ENCODE data around the gene TBC1D14.
"Not testable (repeated sequence)": the region's sequence is repeated elsewhere in the genome, so short reads cannot be mapped to it uniquely, and the experiment has no call there.

The TBC1D14 gene

DNA sequence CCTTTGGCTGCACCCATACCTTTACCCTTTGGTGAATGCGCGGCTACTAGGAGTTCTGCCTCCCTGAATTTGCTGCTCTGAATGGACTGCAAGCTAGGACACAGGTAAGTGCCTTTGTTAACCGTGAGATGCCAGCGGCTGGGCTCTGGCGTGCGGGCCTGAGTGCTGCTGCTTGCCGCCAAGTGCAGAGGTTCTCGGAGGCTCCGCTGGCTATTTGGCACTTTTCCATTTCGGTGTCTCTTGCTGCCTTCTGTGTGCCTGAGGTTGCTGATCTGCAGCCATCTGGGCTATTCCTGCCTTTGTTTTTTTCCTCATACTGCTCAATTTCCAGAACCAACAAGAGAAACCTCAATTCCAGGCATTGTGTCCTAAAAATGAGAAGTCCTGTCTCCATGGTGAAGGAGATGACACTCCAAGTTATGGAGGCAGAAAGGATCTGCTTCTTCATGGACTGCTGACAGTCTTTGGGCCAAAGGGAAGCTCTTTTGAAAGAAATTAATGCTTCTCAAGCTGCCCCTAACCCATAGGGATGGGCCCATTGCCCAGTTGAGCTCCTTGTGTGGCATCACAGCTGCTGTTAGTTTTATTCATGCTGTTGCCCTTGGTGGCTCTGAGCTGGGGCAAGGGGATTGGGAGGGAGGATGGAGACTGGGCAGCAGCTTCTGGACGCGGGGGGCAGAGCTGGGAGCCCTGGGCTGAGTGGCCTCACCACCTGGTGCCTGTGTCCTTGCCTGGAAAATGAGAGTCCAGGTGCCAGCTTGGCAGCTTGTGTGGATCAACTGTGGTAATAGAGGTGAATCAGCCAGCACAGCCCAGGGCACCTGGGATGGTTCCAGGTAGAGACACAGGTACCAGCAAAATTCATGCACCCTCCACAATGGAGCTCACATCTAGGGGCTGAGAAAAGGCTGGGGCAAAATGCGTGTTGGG lies 3.8 kb upstream of the TBC1D14 start:
- Histone ChIP-seq H3K4me1 (ENCODE audit: control insufficient read depth, insufficient read depth, low read length) (peaks cover 3% of the 10 kb centered on the region), H3K4me3 (ENCODE audit: low read depth, low read length) (no peak overlapping the region), H3K36me3 (ENCODE audit: control insufficient read depth, insufficient read depth, low read length) (no peaks in the 10 kb centered on the region), H3K9ac (ENCODE audit: low read depth, low read length) (no peak overlapping the region), H3K27me3 (ENCODE audit: control insufficient read depth, insufficient read depth, low read length) (peaks cover 10% of the 10 kb centered on the region), H3K9me3 (ENCODE audit: control insufficient read depth, insufficient read depth, low read length) (no peaks in the 10 kb centered on the region)

DNA sequence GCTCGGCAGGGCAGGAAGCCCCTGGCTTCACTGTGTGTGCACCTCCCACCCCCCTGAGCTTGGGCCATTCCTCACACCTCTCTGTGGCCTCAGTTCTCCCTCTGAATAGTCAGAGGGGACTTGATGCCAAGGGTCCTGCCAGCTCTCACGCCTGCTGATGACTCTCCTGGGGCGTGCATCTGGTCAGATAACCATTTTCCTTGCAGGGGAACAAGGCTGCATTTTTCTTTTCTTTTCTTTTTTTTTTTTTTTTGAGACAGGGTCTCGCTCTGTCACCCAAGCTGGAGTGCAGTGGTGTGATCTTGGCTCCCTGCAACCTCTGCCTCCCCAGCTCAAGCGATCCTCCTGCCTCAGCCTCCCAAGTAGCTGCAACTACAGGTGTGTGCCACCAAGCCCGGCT lies 3.1 kb upstream of the TBC1D14 start:
- H3K4me1 ChIP-seq (ENCODE audit: control insufficient read depth, insufficient read depth, low read length); H3K4me3 ChIP-seq (ENCODE audit: low read depth, low read length); H3K9ac ChIP-seq (ENCODE audit: low read depth, low read length); H3K9me3 ChIP-seq (ENCODE audit: control insufficient read depth, insufficient read depth, low read length); H3K36me3 ChIP-seq (ENCODE audit: control insufficient read depth, insufficient read depth, low read length): not testable (repeated sequence)
- H3K27me3 ChIP-seq (ENCODE audit: control insufficient read depth, insufficient read depth, low read length) = peaks cover 13% of the 10 kb centered on the region

DNA sequence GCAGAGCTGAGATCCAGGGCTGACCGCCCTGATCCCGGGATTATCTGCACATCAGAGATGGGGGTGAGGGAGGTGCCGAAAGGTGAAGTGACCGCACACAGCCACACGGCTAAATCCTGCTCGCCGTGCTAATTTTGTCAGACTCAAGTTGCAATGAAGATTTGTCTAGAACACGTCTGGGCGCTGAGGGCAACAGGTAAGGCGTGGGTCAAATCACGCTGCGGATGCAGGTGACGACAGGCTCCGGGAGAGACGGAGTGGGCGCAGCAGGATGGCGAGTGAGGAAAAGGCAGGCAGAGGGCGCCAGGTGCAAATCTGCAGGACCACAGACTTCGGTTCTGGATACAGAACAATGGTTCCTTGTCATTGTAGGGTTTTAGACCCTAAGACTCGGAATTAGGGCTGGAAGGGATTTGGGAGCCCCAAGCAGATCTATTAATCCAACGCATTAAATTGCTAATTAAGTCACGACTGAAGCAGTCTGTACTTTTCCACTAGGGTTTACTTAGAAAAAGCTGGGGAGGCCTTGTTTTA lies 1.9 kb upstream of the TBC1D14 start:
- peaks cover 10% of the 10 kb centered on the region for H3K4me1 ChIP-seq (ENCODE audit: control insufficient read depth, insufficient read depth, low read length)

DNA sequence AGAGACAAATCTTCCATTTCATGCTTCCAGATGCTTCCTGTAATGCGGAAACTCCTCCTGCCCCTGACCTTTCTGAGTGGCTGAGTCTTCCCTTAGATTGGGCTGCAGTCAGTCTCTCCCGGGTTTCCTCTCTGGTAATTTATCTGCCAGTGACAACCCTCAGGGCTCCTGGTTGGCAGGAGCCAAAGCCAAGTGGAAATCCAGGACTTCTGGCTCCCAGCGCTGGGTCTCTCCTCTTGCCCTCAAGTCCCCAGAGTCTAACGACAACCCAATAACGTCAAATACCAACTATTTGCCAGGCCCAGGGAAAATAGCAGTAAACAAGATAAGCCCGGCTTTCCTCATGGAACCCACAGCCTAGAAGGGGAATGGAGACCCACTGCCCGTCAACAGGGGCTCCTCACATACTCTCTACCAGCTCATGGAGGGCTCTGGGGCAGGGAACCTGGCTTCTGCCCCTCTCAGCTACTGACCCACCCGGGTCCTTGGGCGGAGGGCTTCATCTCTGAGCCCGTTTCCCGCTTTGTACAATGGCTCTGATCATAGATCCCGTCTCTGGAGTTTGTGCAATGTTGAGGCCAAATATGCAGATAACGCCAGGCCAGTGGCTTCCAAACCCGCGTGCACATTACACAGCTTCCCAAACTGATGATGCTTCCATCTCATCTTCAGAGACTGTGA lies 1.1 kb upstream of the TBC1D14 start:
- H3K9ac ChIP-seq (ENCODE audit: low read depth, low read length) = no peak overlapping the region
- H3K4me1 ChIP-seq (ENCODE audit: control insufficient read depth, insufficient read depth, low read length) = peaks cover 10% of the 10 kb centered on the region
- no peaks in the 10 kb centered on the region for H3K9me3 ChIP-seq (ENCODE audit: control insufficient read depth, insufficient read depth, low read length)
- no peaks in the 10 kb centered on the region for H3K36me3 ChIP-seq (ENCODE audit: control insufficient read depth, insufficient read depth, low read length)
- H3K4me3 ChIP-seq (ENCODE audit: low read depth, low read length) = peak overlapping the region; percentile 69
- peaks cover 13% of the 10 kb centered on the region for H3K27me3 ChIP-seq (ENCODE audit: control insufficient read depth, insufficient read depth, low read length)

More for the DNA sequence above, 1.9 kb upstream of the TBC1D14 start:
- Histone ChIP-seq H3K36me3 (ENCODE audit: control insufficient read depth, insufficient read depth, low read length) (no peaks in the 10 kb centered on the region), H3K9me3 (ENCODE audit: control insufficient read depth, insufficient read depth, low read length) (no peaks in the 10 kb centered on the region), H3K27me3 (ENCODE audit: control insufficient read depth, insufficient read depth, low read length) (peaks cover 13% of the 10 kb centered on the region), H3K4me3 (ENCODE audit: low read depth, low read length) (peak overlapping the region; percentile 47), H3K9ac (ENCODE audit: low read depth, low read length) (no peak overlapping the region)

DNA sequence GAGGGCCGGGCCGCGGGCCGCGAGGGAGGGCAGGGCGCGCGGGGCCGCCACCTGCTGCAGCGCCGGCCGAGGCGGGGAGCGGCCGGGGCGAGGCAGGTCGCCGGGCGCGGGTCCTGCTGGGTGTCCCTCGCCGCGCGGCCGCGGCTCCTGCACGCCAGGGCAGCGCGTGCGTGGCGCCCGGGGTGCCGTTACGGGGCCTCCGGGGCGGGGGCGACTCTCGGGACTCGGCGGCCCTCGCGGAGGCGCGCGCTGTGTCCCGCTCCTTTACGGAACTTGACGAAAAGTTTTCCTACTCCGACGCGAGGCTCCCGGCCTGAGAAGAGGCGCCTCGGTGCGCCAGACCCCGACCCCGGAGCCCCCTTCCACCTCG lies 329 bp downstream of the TBC1D14 start:
- peaks cover 10% of the 10 kb centered on the region for H3K4me1 ChIP-seq (ENCODE audit: control insufficient read depth, insufficient read depth, low read length)

DNA sequence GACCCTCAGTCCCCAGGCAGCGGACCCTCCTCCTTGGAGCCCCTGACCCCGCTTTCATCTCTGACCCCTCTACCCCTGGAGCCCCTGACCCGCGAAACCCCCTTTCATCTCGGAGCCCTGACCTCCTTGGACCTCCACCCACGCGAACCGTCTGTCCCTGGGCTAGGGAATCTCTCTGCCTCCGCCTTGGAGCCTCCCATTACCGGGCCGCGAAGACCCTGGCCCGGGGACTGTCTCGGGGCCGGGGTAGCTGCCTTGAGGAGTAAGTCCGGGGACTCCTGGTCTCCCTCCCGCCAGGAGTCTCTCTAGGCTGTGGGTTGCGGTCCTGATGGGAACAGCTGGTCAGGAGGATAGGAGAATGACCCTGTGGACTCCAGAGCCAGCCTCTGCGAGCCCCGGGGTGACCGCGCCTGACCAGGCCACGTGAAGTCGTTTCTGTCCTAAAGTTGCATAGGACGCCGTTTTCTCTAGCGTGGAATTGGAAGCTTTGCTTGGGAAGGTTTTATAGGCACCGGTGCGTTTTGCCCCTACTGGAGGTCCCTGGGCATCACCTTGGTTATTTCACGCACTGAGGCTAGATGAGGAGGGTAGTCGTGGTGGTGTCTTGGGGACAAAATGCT lies 824 bp downstream of the TBC1D14 start:
- Histone ChIP-seq H3K4me1 (ENCODE audit: control insufficient read depth, insufficient read depth, low read length) (peaks cover 10% of the 10 kb centered on the region), H3K4me3 (ENCODE audit: low read depth, low read length) (peak overlapping the region; percentile 69), H3K27me3 (ENCODE audit: control insufficient read depth, insufficient read depth, low read length) (peaks cover 13% of the 10 kb centered on the region), H3K9ac (ENCODE audit: low read depth, low read length) (peak overlapping the region; percentile 47), H3K9me3 (ENCODE audit: control insufficient read depth, insufficient read depth, low read length) (no peaks in the 10 kb centered on the region), H3K36me3 (ENCODE audit: control insufficient read depth, insufficient read depth, low read length) (no peaks in the 10 kb centered on the region)

More for the DNA sequence above, 329 bp downstream of the TBC1D14 start:
- Histone ChIP-seq H3K36me3 (ENCODE audit: control insufficient read depth, insufficient read depth, low read length) (no peaks in the 10 kb centered on the region), H3K9ac (ENCODE audit: low read depth, low read length) (peak overlapping the region; percentile 47), H3K9me3 (ENCODE audit: control insufficient read depth, insufficient read depth, low read length) (no peaks in the 10 kb centered on the region), H3K4me3 (ENCODE audit: low read depth, low read length) (peak overlapping the region; percentile 69), H3K27me3 (ENCODE audit: control insufficient read depth, insufficient read depth, low read length) (peaks cover 13% of the 10 kb centered on the region)

DNA sequence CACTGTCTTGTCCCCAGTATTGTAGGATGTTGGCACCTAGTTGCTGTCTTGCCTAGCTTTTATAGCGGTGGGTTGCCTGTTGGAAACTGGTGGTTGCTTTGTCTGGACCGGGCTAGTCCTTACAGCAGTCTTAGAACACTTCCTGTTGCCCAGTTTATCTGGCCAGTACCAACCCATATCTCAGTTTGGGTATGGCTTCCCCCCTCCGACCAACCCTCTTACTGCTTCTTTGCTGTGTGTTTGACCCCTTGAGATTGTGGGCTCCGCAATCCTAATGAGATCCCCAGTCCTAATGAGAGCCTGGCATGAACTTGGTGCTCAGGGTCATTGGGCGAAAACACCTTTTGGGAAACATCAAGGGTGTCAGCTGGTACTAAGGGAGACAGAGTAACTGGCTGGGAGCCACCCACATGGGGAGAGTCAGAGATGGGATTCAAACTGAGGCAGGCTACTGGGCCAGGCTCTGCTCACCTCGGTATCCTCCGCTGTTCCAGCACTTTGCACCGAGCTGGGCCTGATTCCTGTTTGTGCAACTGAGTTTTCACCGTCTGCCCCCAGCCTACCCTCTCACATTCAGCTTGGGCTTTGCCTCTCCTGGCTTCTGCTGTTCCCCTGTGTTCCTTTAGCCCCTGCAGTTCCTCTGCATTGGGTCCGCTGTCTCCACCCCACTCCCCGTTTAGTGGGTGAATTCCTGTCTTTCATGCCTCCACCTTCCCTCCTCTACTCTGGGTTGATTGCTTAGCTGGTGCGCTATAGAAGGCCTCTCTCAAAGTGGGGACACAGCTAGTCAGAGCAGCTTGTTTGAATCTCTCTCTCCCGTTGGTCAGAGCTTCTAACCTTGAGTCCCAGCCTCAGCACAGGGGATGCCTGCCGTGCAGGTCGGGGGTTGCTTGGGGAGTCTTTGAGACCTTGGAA lies 1.6 kb downstream of the TBC1D14 start:
- peaks cover 13% of the 10 kb centered on the region for H3K27me3 ChIP-seq (ENCODE audit: control insufficient read depth, insufficient read depth, low read length)
- H3K9ac ChIP-seq (ENCODE audit: low read depth, low read length) = no peak overlapping the region
- H3K4me3 ChIP-seq (ENCODE audit: low read depth, low read length) = peak overlapping the region; percentile 69
- H3K9me3 ChIP-seq (ENCODE audit: control insufficient read depth, insufficient read depth, low read length) = no peaks in the 10 kb centered on the region
- H3K36me3 ChIP-seq (ENCODE audit: control insufficient read depth, insufficient read depth, low read length) = no peaks in the 10 kb centered on the region
- peaks cover 10% of the 10 kb centered on the region for H3K4me1 ChIP-seq (ENCODE audit: control insufficient read depth, insufficient read depth, low read length)

- Histone ChIP-seq H3K4me1 (ENCODE audit: control insufficient read depth, insufficient read depth, low read length) (peaks cover 14% of the 10 kb centered on the region), H3K27me3 (ENCODE audit: control insufficient read depth, insufficient read depth, low read length) (peaks cover 13% of the 10 kb centered on the region)
- not testable (repeated sequence) for H3K9me3 ChIP-seq (ENCODE audit: control insufficient read depth, insufficient read depth, low read length); H3K36me3 ChIP-seq (ENCODE audit: control insufficient read depth, insufficient read depth, low read length); H3K9ac ChIP-seq (ENCODE audit: low read depth, low read length); H3K4me3 ChIP-seq (ENCODE audit: low read depth, low read length)
Measured at GRCh38 chr4:6911917-6912316, 2.3 kb downstream of the TBC1D14 start.

DNA sequence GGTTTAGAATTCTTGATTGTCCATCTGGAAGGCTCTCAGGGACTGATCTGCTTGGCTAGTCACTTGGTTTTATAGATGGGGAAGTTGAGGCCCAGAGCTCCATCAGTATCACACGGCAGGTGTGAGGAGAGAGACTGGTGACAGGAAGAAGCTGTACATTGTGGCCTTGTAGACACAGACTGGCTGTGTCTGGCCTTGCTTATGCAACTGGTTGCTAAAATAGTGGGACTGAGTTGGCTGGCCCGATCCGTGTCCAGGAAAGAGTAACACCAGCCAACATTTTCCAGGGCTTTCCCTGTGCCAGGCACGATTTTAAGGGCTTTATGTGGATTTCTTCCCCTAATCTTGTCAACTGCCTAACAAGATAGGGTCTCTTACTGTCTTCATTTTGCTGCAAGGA lies 2.8 kb downstream of the TBC1D14 start:
- no peaks in the 10 kb centered on the region for H3K36me3 ChIP-seq (ENCODE audit: control insufficient read depth, insufficient read depth, low read length)
- H3K4me3 ChIP-seq (ENCODE audit: low read depth, low read length) = no peak overlapping the region
- H3K4me1 ChIP-seq (ENCODE audit: control insufficient read depth, insufficient read depth, low read length) = peaks cover 19% of the 10 kb centered on the region
- H3K9me3 ChIP-seq (ENCODE audit: control insufficient read depth, insufficient read depth, low read length) = no peaks in the 10 kb centered on the region
- H3K9ac ChIP-seq (ENCODE audit: low read depth, low read length) = no peak overlapping the region
- peaks cover 10% of the 10 kb centered on the region for H3K27me3 ChIP-seq (ENCODE audit: control insufficient read depth, insufficient read depth, low read length)

GRCh38 chr4:6913350-6913905 lies 3.8 kb downstream of the TBC1D14 start:
- Histone ChIP-seq H3K9ac (ENCODE audit: low read depth, low read length) (no peak overlapping the region), H3K27me3 (ENCODE audit: control insufficient read depth, insufficient read depth, low read length) (peaks cover 7% of the 10 kb centered on the region), H3K9me3 (ENCODE audit: control insufficient read depth, insufficient read depth, low read length) (no peaks in the 10 kb centered on the region), H3K4me3 (ENCODE audit: low read depth, low read length) (no peak overlapping the region), H3K36me3 (ENCODE audit: control insufficient read depth, insufficient read depth, low read length) (no peaks in the 10 kb centered on the region), H3K4me1 (ENCODE audit: control insufficient read depth, insufficient read depth, low read length) (peaks cover 26% of the 10 kb centered on the region)
